Natural killer cell (primary cell): Measurements from ENCODE around the gene UBAC2. TPM values are rescaled to one million over a fixed set of nuclear protein-coding genes. Genes with fewer than 3 reads are reported as not detected.

ENCODE experiments used
- ATAC-seq, 3 donors: fragments of 150-1000 bp in 2 of 3; fragments of 200-7000 bp in 1 of 3; cut with Tn5 transposase; 1 replicate in 1 of 3; 2 replicates in 2 of 3; pipeline ENCODE4 v1.10.0; 2021; ENCODE audit warnings: mild to moderate bottlenecking in 2 of 3, moderate library complexity in 2 of 3
- DNase-seq, 2 donors: peaks; one replicate each; pipeline versions ENCODE4 v3.0.0 to v3.0.0-alpha.2; 2013 to 2021; ENCODE audit warnings: mixed read lengths in 1 of 2
- H3K27ac ChIP-seq: one replicate; pipeline ENCODE4 v1.5.1; 2013; ENCODE audit warnings: mild to moderate bottlenecking, low read length
- H3K27me3 ChIP-seq: one replicate; pipeline ENCODE4 v1.6.1; 2013; ENCODE audit warnings: low read length; ENCODE audit not compliant: control insufficient read depth, insufficient read depth
- H3K36me3 ChIP-seq: one replicate; pipeline ENCODE4 v1.6.1; 2013; ENCODE audit warnings: low read length; ENCODE audit not compliant: control insufficient read depth, insufficient read depth
- H3K4me1 ChIP-seq: one replicate; pipeline ENCODE4 v1.6.1; 2013; ENCODE audit warnings: low read length; ENCODE audit not compliant: control insufficient read depth, insufficient read depth
- H3K4me3 ChIP-seq: one replicate; pipeline ENCODE4 v1.5.1; 2013; ENCODE audit warnings: low read length
- H3K9me3 ChIP-seq: one replicate; pipeline ENCODE4 v1.6.1; 2013; ENCODE audit warnings: low read length; ENCODE audit not compliant: control insufficient read depth, insufficient read depth
- H3K27ac Mint-ChIP-seq, 2 donors: one replicate each; pipeline ENCODE4 v1.8.0; 2022; ENCODE audit warnings: mild to moderate bottlenecking in 2 of 2, mixed read lengths in 2 of 2, moderate library complexity in 1 of 2
- H3K27me3 Mint-ChIP-seq, 2 donors: one replicate each; pipeline ENCODE4 v1.8.0; 2022; ENCODE audit warnings: low read depth in 2 of 2, mixed read lengths in 2 of 2
- H3K36me3 Mint-ChIP-seq: one replicate; pipeline ENCODE4 v1.8.0; 2022; ENCODE audit warnings: mixed read lengths
- H3K4me1 Mint-ChIP-seq, 2 donors: one replicate each; pipeline ENCODE4 v1.8.0; 2022; ENCODE audit warnings: mixed read lengths in 2 of 2
- H3K4me3 Mint-ChIP-seq: one replicate; pipeline ENCODE4 v1.8.0; 2022; ENCODE audit warnings: mild to moderate bottlenecking, moderate library complexity, mixed read lengths
- H3K9me3 Mint-ChIP-seq, 2 donors: one replicate each; pipeline ENCODE4 v1.8.0; 2022; ENCODE audit warnings: mixed read lengths in 2 of 2
- CTCF ChIP-seq: fragments of 200-600 bp; IDR thresholded peaks from one replicate; pipeline ENCODE4 v1.8.0; 2022; ENCODE audit warnings: antibody characterized with exemption
- WGBS: methylation state at CpG from one replicate; pipeline ENCODE4 v1.1.7; 2013; ENCODE audit warnings: missing lambda C conversion rate; ENCODE audit not compliant: insufficient coverage; 5-methylcytosine and 5-hydroxymethylcytosine counted together
- intact Hi-C: fragments of 100-400 bp; cut with micrococcal nuclease; formaldehyde crosslinking; loops from one replicate; pipeline ENCODE4 v1.14.2; 2022
- total RNA-seq, 4 donors: library from RNA; stranded (reverse); fragments of 120-200 nt in 1 of 4; gene quantifications; one replicate each; pipeline versions ENCODE4 v1.2.3 to v1.2.4, GENCODE V29; 2013 to 2022

Gene UBAC2
- total RNA-seq, 3 donors from 2014 or later (not counting 1 experiment from before 2014, with no cell fraction given), result 50.6 to 59.1 (median 56.4) TPM

- Mint-ChIP-seq H3K27me3 (peaks cover 0 to under 1% of the 10 kb centered on the region in 2 donors), H3K9me3 (no peaks in the 10 kb centered on the region), H3K4me3 (no peak overlapping the region), H3K4me1 (peaks cover 51 to 62% of the 10 kb centered on the region in 2 donors), H3K36me3 (peaks cover 13% of the 10 kb centered on the region), H3K27ac (peak overlapping the region; percentile 26 to 63)
- ATAC-seq (no peak), DNase-seq (peak in 1 of 2 donors; percentile 27)
- no peaks in the 10 kb centered on the region for H3K9me3 ChIP-seq
- intact Hi-C loops, result no loop called here
- no peak overlapping the region for H3K4me3 ChIP-seq
- peaks cover 74% of the 10 kb centered on the region for H3K4me1 ChIP-seq
- H3K36me3 ChIP-seq, result peaks cover 15% of the 10 kb centered on the region
- 53% methylated on average over 6 of the region's 6 CpGs for WGBS
- peak overlapping the region; percentile 93 for H3K27ac ChIP-seq
- no peaks in the 10 kb centered on the region for H3K27me3 ChIP-seq
- no peak for TF ChIP-seq CTCF
Measured at GRCh38 chr13:99376132-99376531, 175.5 kb downstream of the UBAC2 start.

DNA sequence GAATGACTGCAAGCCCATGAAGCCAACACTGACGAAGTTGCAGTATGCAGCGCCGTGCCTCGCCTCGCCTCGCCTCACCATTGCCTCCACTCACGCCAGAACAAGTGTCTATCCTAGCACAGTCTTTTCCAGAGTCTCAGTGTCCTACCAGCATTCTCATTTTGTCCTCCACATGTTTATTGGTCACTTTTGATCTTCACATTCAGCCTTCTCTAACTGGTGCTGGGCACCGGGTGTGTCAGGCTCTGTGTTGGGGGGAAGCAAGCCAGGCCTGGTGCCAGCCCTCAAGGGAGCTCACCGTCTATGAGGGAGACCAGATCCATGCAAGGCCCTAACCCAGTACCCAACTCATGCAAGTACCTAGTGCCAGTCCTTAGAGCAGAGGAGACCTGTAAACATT, 176.3 kb downstream of the UBAC2 start:
- Mint-ChIP-seq H3K27me3 (peaks cover 0 to 3% of the 10 kb centered on the region in 2 donors), H3K36me3 (peaks cover 13% of the 10 kb centered on the region), H3K4me1 (peaks cover 55 to 66% of the 10 kb centered on the region in 2 donors), H3K27ac (no peak overlapping the region), H3K4me3 (no peak overlapping the region), H3K9me3 (no peaks in the 10 kb centered on the region)
- no peak for DNase-seq
- 93% methylated on average over 9 of the region's 9 CpGs for WGBS
- H3K27me3 ChIP-seq, result no peaks in the 10 kb centered on the region
- intact Hi-C loops, result no loop called here
- H3K9me3 ChIP-seq, result no peaks in the 10 kb centered on the region
- peaks cover 15% of the 10 kb centered on the region for H3K36me3 ChIP-seq
- H3K27ac ChIP-seq, result peak overlapping the region; percentile 93
- H3K4me1 ChIP-seq, result peaks cover 79% of the 10 kb centered on the region
- H3K4me3 ChIP-seq, result no peak overlapping the region
- ATAC-seq, result no peak
- TF ChIP-seq CTCF, result no peak

DNA sequence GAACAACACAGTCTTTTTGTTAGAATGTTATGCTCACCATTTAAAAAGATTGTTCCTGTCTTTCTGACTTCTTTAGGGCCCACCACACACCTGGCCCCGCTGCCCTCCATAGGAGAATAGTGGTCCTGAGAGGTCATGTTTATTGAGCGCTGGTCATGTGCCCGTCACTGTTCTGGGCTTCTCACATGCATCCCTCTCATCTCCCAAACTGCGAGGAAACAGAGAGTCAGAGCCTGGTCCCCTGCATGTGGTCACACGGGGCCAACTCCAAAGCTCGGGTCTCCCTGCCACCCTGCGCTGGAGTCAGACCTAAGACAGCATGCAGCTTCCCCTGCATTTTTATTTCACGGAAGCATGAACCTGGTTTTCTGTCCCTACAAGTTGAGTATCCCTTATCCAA, 177.0 kb downstream of the UBAC2 start:
- no peak for TF ChIP-seq CTCF
- Mint-ChIP-seq H3K36me3 (peaks cover 7% of the 10 kb centered on the region), H3K27me3 (peaks cover 0 to 3% of the 10 kb centered on the region in 2 donors), H3K4me3 (no peak overlapping the region), H3K4me1 (peaks cover 56 to 66% of the 10 kb centered on the region in 2 donors), H3K9me3 (no peaks in the 10 kb centered on the region), H3K27ac (no peak overlapping the region)
- 99% methylated on average over 8 of the region's 8 CpGs for WGBS
- ATAC-seq (no peak), DNase-seq (no peak)
- intact Hi-C loops, result no loop called here
- Histone ChIP-seq H3K9me3 (no peaks in the 10 kb centered on the region), H3K4me3 (no peak overlapping the region), H3K27ac (no peak overlapping the region), H3K36me3 (peaks cover 15% of the 10 kb centered on the region), H3K27me3 (no peaks in the 10 kb centered on the region), H3K4me1 (peaks cover 79% of the 10 kb centered on the region)

DNA sequence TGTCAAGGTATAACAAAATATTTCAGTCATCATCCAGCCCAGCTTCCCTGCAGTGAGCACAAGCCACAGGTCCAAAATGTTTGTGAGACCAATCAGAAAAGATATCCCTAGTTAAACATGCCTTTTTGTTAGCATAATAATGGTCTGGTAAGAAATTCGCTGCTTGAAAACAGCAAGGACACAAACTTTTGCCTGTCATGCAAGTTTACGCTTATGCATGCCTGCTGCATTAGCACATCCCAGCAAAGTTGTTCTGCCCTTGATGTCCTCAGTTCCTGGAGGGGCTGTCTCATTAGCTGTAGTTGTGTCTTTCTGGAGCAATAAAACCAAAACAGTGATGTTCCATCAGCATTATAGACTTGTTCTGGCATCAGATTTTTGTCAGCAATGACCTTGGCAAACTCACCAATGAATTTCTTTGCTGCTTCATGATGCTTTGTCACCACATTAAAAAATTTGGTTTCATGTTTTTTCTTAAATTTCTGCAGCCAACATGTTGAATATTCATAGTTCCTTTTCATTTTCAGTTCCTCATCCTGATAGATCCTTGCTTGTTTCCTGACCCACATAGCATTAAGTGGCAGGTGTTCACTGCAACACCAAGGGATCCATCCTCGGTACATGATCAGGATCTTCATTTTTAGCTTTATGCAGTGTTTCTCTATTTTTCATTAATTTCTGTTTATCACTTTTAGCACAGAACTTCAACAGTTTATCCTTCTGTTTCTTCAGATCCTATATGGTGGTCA, 178.5 kb downstream of the UBAC2 start:
- peaks cover 85% of the 10 kb centered on the region for H3K4me1 ChIP-seq
- Mint-ChIP-seq H3K4me1 (peaks cover 65 to 74% of the 10 kb centered on the region in 2 donors), H3K27me3 (peaks cover 0 to 3% of the 10 kb centered on the region in 2 donors), H3K4me3 (no peak overlapping the region), H3K27ac (no peak overlapping the region), H3K9me3 (no peaks in the 10 kb centered on the region), H3K36me3 (no peaks in the 10 kb centered on the region)
- H3K4me3 ChIP-seq, result no peak overlapping the region
- 88% methylated on average over 3 of the region's 3 CpGs for WGBS
- intact Hi-C loops, result no loop called here
- ATAC-seq (no peak), DNase-seq (no peak)
- TF ChIP-seq CTCF, result no peak
- H3K36me3 ChIP-seq, result peaks cover 11% of the 10 kb centered on the region
- no peaks in the 10 kb centered on the region for H3K9me3 ChIP-seq
- H3K27ac ChIP-seq, result no peak overlapping the region
- no peaks in the 10 kb centered on the region for H3K27me3 ChIP-seq
